ENCODE results near the gene GARS1. TPM values are rescaled to one million over a fixed set of nuclear protein-coding genes. Genes with fewer than 3 reads are reported as not detected.

Gene GARS1
- total RNA-seq, 1 donor from 2014 or later: 83.7 TPM

GRCh38 chr7:30667172-30667571 lies 72.5 kb downstream of the GARS1 start:
- Histone ChIP-seq H3K9me3 (no peaks in the 10 kb centered on the region), H3K4me3 (no peak overlapping the region), H3K4me1 (no peaks in the 10 kb centered on the region), H3K27me3 (no peaks in the 10 kb centered on the region), H3K36me3 (no peaks in the 10 kb centered on the region), H3K27ac (no peak overlapping the region)
- DNase-seq (ENCODE audit: extremely low spot score in 2 of 2): no peak
- no peak for TF ChIP-seq CTCF (IDR thresholded peaks at IDR 0.05)
- TF ChIP-seq POLR2A (IDR thresholded peaks at IDR 0.05): no peak
- no peak for TF ChIP-seq POLR2AphosphoS5 (IDR thresholded peaks at IDR 0.05; ENCODE audit: insufficient read depth in 1 of 2, low read depth in 1 of 2)
- intact Hi-C loops (cut with DNase I): loop anchor here (10.0 kb wide), 1 partner anchor 58 kb away; no protein-coding TSS in a partner anchor

GRCh38 chr7:30668102-30668501 lies 73.4 kb downstream of the GARS1 start:
- H3K36me3 ChIP-seq: no peaks in the 10 kb centered on the region
- no peaks in the 10 kb centered on the region for H3K4me1 ChIP-seq
- no peaks in the 10 kb centered on the region for H3K27me3 ChIP-seq
- no peaks in the 10 kb centered on the region for H3K9me3 ChIP-seq
- no peak overlapping the region for H3K27ac ChIP-seq
- no peak for DNase-seq (ENCODE audit: extremely low spot score in 2 of 2)
- H3K4me3 ChIP-seq: no peak overlapping the region
- intact Hi-C loops (cut with DNase I): loop anchor here (10.0 kb wide), 1 partner anchor 57 kb away; no protein-coding TSS in a partner anchor
- TF ChIP-seq CTCF (IDR thresholded peaks at IDR 0.05): no peak
- TF ChIP-seq POLR2AphosphoS5 (IDR thresholded peaks at IDR 0.05; ENCODE audit: insufficient read depth in 1 of 2, low read depth in 1 of 2): no peak
- no peak for TF ChIP-seq POLR2A (IDR thresholded peaks at IDR 0.05)

GRCh38 chr7:30671793-30672465 lies 77.3 kb downstream of the GARS1 start:
- no peaks in the 10 kb centered on the region for H3K9me3 ChIP-seq
- H3K4me1 ChIP-seq: no peaks in the 10 kb centered on the region
- no peaks in the 10 kb centered on the region for H3K27me3 ChIP-seq
- intact Hi-C loops (cut with DNase I): no loop called here
- no peak overlapping the region for H3K4me3 ChIP-seq
- H3K36me3 ChIP-seq: no peaks in the 10 kb centered on the region
- no peak overlapping the region for H3K27ac ChIP-seq
- TF ChIP-seq POLR2A (IDR thresholded peaks at IDR 0.05) (no peak), POLR2AphosphoS5 (IDR thresholded peaks at IDR 0.05; ENCODE audit: insufficient read depth in 1 of 2, low read depth in 1 of 2) (no peak), CTCF (IDR thresholded peaks at IDR 0.05) (no peak)
- DNase-seq (ENCODE audit: extremely low spot score in 2 of 2): no peak

GRCh38 chr7:30674420-30674819 lies 79.7 kb downstream of the GARS1 start:
- no peaks in the 10 kb centered on the region for H3K4me1 ChIP-seq
- H3K27ac ChIP-seq: no peak overlapping the region
- TF ChIP-seq POLR2AphosphoS5 (IDR thresholded peaks at IDR 0.05; ENCODE audit: insufficient read depth in 1 of 2, low read depth in 1 of 2): no peak
- TF ChIP-seq POLR2A (IDR thresholded peaks at IDR 0.05): no peak
- no peak for TF ChIP-seq CTCF (IDR thresholded peaks at IDR 0.05)
- no peak for DNase-seq (ENCODE audit: extremely low spot score in 2 of 2)
- intact Hi-C loops (cut with DNase I): no loop called here
- no peak overlapping the region for H3K4me3 ChIP-seq
- H3K27me3 ChIP-seq: no peaks in the 10 kb centered on the region
- no peaks in the 10 kb centered on the region for H3K9me3 ChIP-seq
- H3K36me3 ChIP-seq: no peaks in the 10 kb centered on the region

- TF ChIP-seq CTCF (IDR thresholded peaks at IDR 0.05): no peak
- TF ChIP-seq POLR2A (IDR thresholded peaks at IDR 0.05): no peak
- no peak for TF ChIP-seq POLR2AphosphoS5 (IDR thresholded peaks at IDR 0.05; ENCODE audit: insufficient read depth in 1 of 2, low read depth in 1 of 2)
- Histone ChIP-seq H3K27ac (no peak overlapping the region), H3K4me3 (no peak overlapping the region), H3K4me1 (no peaks in the 10 kb centered on the region), H3K36me3 (no peaks in the 10 kb centered on the region), H3K9me3 (no peaks in the 10 kb centered on the region), H3K27me3 (no peaks in the 10 kb centered on the region)
- DNase-seq (ENCODE audit: extremely low spot score in 2 of 2): no peak
- intact Hi-C loops (cut with DNase I): no loop called here
Observed at GRCh38 chr7:30674876-30675275, 80.2 kb downstream of the GARS1 start.
